ENCODE data around the gene POLA1.

The POLA1 gene

DNA sequence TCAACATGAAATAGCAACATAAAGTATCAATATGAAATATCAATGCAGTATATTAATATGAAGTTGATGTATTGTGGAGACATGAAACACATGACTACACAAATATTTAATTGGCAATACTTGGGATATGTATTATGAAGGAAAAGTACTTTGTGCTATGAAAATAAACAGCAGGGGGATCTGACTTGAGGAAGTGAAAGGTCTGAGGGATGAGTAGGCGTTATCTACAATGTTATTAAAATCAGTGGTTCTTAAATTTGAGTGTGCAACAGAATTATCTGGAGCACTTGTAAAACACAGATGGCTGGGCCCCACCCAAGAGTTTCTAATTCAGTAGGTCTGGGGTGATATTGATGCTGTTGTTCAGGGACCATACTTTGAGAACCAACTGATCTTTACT is 349.5 kb downstream of the POLA1 start:
- no peak overlapping the region for H3K27ac ChIP-seq (ENCODE audit: low read depth in 2 of 2, low read length in 2 of 2)
- H3K36me3 ChIP-seq (ENCODE audit: control insufficient read depth in 2 of 2, insufficient read depth in 2 of 2, low read length in 2 of 2), result no peaks in the 10 kb centered on the region
- no peak overlapping the region for H3K4me3 ChIP-seq (ENCODE audit: low read length in 2 of 2)
- H3K27me3 ChIP-seq (ENCODE audit: control insufficient read depth in 2 of 2, insufficient read depth in 2 of 2, low read length in 2 of 2), result no peaks in the 10 kb centered on the region
- H3K9ac ChIP-seq (ENCODE audit: low read depth in 1 of 2, low read length in 2 of 2), result no peak overlapping the region
- H3K4me1 ChIP-seq (ENCODE audit: control insufficient read depth in 2 of 2, insufficient read depth in 2 of 2, low read length in 2 of 2), result no peaks in the 10 kb centered on the region
- no peaks in the 10 kb centered on the region for H3K9me3 ChIP-seq (ENCODE audit: control insufficient read depth in 2 of 2, low read length in 2 of 2)
